PFSK-1 (cell line): ENCODE results near the gene COL7A1.

ENCODE experiments used
- FOXP2 ChIP-seq: optimal IDR thresholded peaks from 2 replicates; pipeline ENCODE3; 2011; ENCODE audit warnings: borderline replicate concordance, control low read depth, inconsistent platforms; ENCODE audit not compliant: insufficient read depth; ENCODE audit errors: extremely low read length, extremely low read depth
- POLR2AphosphoS5 ChIP-seq: IDR thresholded peaks from 2 replicates; pipeline ENCODE4 v1.6.1; 2012; ENCODE audit warnings: low read depth, mild to moderate bottlenecking, control low read depth, low read length, moderate library complexity
- SIN3A ChIP-seq: IDR thresholded peaks from 2 replicates; pipeline ENCODE4 v1.6.1; 2012; ENCODE audit warnings: mild to moderate bottlenecking, low read length, moderate library complexity, borderline replicate concordance; ENCODE audit not compliant: insufficient read depth
- TAF1 ChIP-seq: IDR thresholded peaks from 2 replicates; pipeline ENCODE4 v1.6.1; 2012; ENCODE audit warnings: low read length, control low read depth, borderline replicate concordance; ENCODE audit not compliant: insufficient read depth
- TF ChIP-seq, protein P1 (sequence below), 2 experiments: IDR thresholded peaks; 2 replicates each; pipeline versions ENCODE4 v1.6.1 to v1.8.0; 2011 to 2012; ENCODE audit warnings: low read depth in 2 of 2, low read length in 2 of 2, control low read depth in 1 of 2, inconsistent platforms in 1 of 2, mild to moderate bottlenecking in 1 of 2, moderate library complexity in 1 of 2; ENCODE audit not compliant: insufficient read depth in 1 of 2

Gene COL7A1

DNA sequence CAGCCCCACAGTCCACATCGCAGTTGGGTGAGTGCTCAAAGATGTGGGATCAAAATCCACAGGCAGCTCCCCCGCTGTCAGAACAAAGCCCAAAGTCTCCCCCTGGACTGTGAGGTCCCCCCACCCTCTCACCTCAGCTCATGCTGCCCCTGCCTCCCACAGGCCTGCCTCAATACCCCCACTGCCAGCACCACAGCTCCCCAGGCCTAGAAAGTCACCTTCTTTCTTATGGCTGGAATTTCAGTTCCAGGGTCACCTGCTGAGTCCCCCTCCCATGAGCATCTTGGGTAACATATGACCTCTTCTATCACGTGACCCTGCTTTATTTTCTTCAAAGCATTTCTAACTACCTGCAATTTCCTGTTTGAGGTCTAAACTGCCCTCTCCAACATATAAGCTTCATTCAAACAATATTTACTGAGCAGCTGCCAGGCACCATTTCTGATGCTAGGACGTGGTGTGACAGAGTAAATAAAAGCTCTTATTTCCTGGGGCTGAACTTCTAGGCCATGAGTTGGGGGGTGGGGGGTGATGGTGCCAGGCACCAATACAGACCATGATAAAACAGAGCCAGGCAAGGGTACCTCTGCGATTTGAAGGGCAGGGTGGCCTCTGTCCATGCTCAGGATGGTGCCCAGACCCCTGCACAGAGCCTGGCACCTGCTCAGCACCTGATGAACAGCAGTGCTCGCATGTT, 28.9 kb upstream of the COL7A1 start:
- TF ChIP-seq, protein P1, sequence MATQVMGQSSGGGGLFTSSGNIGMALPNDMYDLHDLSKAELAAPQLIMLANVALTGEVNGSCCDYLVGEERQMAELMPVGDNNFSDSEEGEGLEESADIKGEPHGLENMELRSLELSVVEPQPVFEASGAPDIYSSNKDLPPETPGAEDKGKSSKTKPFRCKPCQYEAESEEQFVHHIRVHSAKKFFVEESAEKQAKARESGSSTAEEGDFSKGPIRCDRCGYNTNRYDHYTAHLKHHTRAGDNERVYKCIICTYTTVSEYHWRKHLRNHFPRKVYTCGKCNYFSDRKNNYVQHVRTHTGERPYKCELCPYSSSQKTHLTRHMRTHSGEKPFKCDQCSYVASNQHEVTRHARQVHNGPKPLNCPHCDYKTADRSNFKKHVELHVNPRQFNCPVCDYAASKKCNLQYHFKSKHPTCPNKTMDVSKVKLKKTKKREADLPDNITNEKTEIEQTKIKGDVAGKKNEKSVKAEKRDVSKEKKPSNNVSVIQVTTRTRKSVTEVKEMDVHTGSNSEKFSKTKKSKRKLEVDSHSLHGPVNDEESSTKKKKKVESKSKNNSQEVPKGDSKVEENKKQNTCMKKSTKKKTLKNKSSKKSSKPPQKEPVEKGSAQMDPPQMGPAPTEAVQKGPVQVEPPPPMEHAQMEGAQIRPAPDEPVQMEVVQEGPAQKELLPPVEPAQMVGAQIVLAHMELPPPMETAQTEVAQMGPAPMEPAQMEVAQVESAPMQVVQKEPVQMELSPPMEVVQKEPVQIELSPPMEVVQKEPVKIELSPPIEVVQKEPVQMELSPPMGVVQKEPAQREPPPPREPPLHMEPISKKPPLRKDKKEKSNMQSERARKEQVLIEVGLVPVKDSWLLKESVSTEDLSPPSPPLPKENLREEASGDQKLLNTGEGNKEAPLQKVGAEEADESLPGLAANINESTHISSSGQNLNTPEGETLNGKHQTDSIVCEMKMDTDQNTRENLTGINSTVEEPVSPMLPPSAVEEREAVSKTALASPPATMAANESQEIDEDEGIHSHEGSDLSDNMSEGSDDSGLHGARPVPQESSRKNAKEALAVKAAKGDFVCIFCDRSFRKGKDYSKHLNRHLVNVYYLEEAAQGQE (IDR thresholded peaks at IDR 0.05; ENCODE audit: insufficient read depth in 1 of 2, low read depth in 2 of 2, low read length in 2 of 2): no peak
- TF ChIP-seq FOXP2: no peak

DNA sequence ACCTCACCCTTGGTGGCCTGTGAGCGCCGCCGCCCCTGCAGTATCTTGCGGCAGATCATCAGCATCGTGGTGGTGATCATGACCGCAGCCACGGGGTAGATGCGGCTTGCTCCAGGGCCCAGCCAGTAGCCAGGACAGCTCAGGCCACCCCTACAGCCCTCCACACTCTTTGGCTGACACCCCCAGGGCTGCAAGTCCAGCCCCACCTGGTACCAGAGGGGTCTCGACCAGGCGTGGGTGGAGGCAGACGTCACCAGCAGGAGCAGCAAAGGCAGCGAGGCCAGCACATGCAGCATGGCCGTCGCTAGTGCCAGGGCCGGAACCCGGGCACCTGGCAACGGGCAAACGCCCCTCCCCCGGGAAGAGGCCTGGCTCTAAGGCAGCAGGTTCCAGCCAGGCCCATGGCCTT, 26.3 kb upstream of the COL7A1 start, which contains the start of gene TMEM89:
Gene TMEM89, minus strand, starts transcription at position 309 of the 409 bp plus-strand sequence. Its CDS starts 13 bp downstream, at position 296.
- no peak for TF ChIP-seq POLR2AphosphoS5
- TF ChIP-seq, protein P1 (IDR thresholded peaks at IDR 0.05; ENCODE audit: insufficient read depth in 1 of 2, low read depth in 2 of 2, low read length in 2 of 2): no peak
- no peak for TF ChIP-seq FOXP2
- no peak for TF ChIP-seq TAF1
- no peak for TF ChIP-seq SIN3A

DNA sequence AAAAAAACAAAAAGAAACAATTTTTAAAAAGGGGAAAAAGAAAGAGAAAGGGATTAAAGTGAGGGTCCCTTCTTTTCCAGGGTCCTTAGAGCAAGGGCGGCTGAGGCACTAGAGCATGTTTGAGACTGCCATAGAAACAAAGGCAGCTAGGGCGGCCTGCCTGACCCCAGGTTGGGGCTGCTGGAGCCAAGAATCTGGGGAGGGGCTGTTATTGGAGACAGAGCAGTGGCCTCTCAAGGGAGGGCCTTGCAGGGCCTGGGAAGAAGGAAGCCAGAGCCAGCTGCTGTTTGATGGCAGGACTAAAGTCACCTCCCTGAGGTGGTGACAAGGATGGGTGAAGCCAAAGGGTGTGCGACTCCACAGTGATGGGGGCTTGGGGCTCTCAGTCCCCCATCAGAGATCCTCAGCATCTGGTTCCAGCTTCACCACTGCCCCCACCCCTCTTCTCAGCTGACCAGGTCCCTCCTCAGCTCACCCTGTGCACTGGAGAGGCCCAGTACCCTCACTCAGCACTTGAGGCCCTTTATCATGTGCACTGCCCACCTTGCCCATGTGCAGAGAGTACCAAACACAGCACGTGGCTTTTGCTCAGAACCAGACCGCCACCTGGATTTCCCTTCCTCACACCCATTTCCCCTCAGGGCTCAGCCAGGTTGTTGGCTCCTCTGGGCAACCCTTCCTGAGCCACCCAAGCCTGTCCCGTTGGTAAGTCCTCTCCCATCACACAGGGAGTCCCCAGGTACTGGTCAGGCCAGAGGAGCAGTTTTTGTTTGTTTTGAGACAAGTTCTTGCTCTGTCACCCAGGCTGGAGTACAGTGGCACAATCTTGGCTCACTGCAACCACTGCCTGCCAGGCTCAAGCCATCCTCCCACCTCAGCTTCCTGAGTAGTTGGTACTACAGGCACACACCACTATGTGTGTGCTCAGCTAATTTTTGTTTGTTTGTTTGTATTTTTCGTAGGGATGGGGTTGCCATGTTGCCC, 24.7 kb upstream of the COL7A1 start:
- TF ChIP-seq SIN3A: no peak
- TF ChIP-seq FOXP2: no peak
- TF ChIP-seq, protein P1 (IDR thresholded peaks at IDR 0.05; ENCODE audit: insufficient read depth in 1 of 2, low read depth in 2 of 2, low read length in 2 of 2): no peak
- no peak for TF ChIP-seq TAF1
- TF ChIP-seq POLR2AphosphoS5: no peak

DNA sequence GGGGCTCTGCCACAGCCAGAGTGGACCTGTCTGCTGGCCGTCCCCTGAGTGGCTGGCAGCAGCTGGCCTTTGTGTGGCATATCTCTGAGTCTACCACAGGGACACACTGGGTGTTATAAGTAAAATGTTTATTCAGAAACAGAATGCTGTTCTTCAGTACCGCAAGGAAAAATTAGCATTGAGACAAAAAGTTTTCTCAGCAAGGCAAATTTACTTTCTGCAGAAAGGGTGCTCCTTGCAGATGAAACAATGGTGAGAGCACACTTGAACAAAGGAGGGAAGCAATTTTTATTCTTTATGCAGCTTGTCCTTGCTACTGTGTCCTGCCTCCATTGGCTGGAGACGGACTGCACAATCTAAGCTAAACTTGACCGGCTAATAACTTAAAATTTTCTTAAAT, 22.4 kb upstream of the COL7A1 start:
- TF ChIP-seq, protein P1 (IDR thresholded peaks at IDR 0.05; ENCODE audit: insufficient read depth in 1 of 2, low read depth in 2 of 2, low read length in 2 of 2): no peak
- TF ChIP-seq POLR2AphosphoS5: no peak
- no peak for TF ChIP-seq TAF1
- TF ChIP-seq SIN3A: no peak
